HG03139 (cell line): ENCODE measurements around the gene SLC2A4.

ENCODE experiments used
- ATAC-seq: cut with Tn5 transposase; IDR thresholded peaks from one replicate; pipeline ENCODE4 v1.9.1; 2021; ENCODE audit not compliant: unreplicated experiment

The SLC2A4 gene

DNA sequence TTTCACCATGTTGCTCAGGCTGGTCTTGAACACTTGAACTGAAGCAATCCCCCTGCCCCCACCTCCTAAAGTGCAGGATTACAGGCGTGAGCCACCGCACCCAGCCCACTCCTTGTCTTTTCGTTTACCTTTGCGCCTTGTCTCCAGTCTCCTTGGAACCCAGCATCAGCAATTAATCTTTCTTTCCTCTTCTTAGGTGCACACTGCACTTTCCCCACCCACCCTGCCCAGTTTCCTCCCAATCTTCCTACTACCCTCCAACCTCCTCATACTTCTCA is 17.8 kb upstream of the SLC2A4 start:
- ATAC-seq: no peak

DNA sequence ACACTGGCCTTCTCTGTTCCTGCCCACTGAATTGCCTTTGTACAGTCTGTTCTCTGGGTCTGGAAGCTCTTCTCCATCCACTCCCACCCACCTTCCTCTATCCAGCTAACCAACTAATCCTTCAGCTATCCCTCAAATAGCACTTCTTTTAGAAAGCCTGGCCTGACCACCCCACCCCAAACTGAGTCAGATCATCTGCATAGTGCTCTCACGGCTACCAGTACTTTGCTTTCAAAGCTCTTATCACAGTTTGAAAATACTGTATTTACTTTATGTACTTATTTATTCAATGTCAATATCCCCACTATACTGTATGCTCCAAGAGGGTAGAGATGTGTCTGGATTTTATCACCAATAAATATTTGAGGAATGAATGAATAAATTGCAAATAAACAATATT is 14.7 kb upstream of the SLC2A4 start:
- no peak for ATAC-seq

DNA sequence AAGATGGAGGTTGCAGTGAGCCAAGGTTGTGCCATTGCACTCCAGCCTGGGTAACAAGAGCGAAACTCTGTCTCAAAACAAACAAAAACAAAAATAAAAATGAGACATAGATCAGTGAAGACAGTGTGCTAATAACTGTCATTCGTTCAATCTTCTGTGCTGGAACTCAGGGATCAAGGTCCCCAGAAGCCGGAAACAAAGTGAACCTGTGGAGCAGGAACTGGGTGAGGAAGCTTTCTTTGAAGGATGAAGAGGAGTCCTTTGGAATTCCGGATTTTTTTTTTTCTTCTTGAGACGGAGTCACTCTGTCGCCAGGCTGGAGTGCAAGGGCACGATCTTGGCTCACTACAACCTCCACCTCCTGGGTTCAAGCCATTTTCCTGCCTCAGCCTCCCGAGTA is 2.1 kb upstream of the SLC2A4 start:
- ATAC-seq: no peak

DNA sequence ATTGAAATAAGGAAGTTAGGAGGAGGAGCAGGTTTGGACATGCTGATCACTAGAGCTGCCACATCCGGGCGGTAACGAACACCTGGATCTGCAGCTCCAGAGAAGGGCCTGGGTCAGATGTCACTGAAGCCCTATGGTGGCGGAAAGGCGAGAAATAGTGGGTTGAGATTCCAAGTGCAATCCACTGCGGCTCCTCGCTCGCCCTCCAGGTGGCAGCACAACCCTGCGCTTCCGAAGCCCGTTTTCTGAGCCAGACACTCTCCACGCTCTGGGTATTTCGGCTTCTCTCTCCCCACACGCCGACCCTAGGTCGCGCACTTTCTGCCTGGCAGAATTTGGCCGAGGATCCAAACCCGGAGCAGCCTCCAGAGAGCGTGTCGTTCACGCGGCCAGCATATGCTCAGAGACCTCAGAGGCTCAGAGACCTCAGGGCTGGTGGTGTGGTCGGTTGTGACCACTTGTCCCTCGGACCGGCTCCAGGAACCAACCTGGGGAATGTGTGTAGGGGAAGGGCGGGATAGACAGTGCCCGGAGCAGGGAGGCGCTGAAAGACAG is 922 bp upstream of the SLC2A4 start:
- ATAC-seq: peak; percentile 48

GRCh38 chr17:7281953-7282751 is 634 bp downstream of the SLC2A4 start:
- no peak for ATAC-seq

DNA sequence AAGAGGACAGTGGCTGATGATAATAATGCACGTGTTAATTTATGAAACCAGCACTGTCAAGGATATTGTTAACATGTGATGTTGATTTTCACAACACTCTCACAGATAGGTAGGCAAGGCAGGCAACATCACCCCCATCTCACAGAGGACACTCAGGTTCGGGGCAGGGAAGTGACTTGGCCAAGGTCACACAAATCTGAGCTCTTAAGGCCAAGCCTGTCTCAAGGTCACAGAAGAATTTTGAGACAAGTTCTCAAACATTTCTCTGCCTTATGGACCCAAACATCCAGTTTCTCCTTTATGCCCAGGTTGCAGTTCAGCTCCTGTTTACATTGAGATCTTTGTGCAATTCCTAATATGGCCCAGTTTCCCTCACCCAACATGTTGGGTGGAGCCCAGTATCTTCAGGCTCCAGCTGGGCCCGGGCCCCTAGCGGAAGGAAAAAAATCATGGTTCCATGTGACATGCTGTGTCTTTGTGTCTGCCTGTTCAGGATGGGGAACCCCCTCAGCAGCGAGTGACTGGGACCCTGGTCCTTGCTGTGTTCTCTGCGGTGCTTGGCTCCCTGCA is 1.3 kb downstream of the SLC2A4 start:
- no peak for ATAC-seq

- ATAC-seq: no peak
Observed at GRCh38 chr17:7283471-7284216, 2.1 kb downstream of the SLC2A4 start.

DNA sequence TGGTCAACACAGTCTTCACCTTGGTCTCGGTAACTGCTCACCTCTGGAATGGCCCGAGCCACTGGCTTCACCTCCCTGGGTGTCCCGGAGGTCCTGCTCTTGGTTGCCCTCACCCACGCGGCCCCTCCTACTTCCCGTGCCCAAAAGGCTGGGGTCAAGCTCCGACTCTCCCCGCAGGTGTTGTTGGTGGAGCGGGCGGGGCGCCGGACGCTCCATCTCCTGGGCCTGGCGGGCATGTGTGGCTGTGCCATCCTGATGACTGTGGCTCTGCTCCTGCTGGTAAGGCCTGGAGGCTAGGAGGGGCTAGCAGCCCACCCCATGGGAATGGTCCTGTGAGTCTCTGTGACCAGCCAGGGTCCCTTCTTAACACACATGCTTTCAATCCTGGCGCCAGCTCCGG is 3.4 kb downstream of the SLC2A4 start:
- no peak for ATAC-seq

DNA sequence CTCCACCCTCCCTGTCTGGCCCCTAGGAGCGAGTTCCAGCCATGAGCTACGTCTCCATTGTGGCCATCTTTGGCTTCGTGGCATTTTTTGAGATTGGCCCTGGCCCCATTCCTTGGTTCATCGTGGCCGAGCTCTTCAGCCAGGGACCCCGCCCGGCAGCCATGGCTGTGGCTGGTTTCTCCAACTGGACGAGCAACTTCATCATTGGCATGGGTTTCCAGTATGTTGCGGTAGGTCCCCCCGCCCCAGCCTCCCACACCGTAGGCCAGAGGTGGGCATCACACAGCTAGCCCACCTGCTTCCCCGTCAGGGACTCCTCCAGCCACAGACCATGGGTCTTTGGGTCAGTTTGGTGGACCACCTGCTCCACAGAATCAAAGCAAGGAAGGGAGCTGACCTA is 4.2 kb downstream of the SLC2A4 start:
- ATAC-seq: no peak

GRCh38 chr17:7289256-7290032 is 7.9 kb downstream of the SLC2A4 start:
- ATAC-seq: no peak

- ATAC-seq: no peak
Observed at GRCh38 chr17:7290166-7290565, 8.6 kb downstream of the SLC2A4 start.

GRCh38 chr17:7290685-7291084 is 9.2 kb downstream of the SLC2A4 start:
- ATAC-seq: no peak

GRCh38 chr17:7292194-7292593 is 10.7 kb downstream of the SLC2A4 start:
- ATAC-seq: no peak

- ATAC-seq: no peak
Observed at GRCh38 chr17:7292729-7293128, 11.2 kb downstream of the SLC2A4 start.

DNA sequence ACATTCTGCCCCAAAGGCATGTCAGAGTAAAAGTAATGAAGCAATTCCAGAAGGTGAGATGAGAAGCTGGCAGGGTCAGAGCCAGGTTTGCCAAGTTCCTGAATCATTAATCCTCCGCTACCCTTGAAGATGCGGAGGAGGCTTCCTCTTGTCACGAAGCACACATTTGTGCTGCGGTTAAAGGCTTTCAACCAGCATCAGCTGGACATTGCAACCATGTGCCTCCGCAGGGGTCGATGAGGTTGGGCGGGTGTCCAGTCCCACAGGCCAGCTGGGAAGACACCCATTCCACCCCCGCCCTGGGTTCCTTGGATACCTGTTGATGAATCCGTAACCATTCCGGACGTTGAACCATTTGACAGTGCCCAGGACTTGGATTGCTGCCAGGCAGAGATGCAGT is 11.6 kb downstream of the SLC2A4 start:
- ATAC-seq: no peak

- ATAC-seq: no peak
Observed at GRCh38 chr17:7293816-7294613, 12.5 kb downstream of the SLC2A4 start.

DNA sequence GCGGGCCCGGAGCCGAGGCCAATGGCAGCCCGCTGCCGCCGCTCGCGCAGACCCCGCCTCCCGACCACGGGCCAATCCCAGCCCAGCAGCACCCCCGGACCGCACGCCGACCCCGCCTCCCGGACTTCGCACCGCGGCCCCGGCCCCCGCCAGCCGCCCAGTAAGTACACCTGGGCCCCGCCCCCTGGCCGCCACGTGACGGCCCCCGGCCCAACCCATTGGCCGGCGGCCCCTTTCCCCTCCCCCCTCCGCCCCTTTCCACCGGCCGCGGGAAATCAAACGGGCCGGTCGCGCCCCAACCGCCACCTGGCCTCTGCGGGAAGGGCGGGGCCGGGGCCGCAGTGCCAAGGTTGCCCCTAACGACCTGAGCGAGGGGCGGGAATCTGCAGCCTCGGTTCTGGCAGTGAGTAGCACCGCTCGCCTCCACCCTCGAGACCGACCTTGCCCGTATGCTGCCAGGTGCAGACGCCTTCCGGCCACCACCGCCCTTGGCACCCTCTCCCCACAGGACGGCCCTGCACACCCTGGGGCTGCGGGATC is 13.2 kb downstream of the SLC2A4 start, which contains the start of gene YBX2:
TSS of gene YBX2 (minus strand) at position 26 of the 540 bp plus-strand sequence. CDS start 139 bp downstream, outside the sequence.
- ATAC-seq: no peak

GRCh38 chr17:7295230-7296180 is 14.0 kb downstream of the SLC2A4 start:
- ATAC-seq: no peak
